ENCODE measurements around the gene METAP2.

METAP2 gene

DNA sequence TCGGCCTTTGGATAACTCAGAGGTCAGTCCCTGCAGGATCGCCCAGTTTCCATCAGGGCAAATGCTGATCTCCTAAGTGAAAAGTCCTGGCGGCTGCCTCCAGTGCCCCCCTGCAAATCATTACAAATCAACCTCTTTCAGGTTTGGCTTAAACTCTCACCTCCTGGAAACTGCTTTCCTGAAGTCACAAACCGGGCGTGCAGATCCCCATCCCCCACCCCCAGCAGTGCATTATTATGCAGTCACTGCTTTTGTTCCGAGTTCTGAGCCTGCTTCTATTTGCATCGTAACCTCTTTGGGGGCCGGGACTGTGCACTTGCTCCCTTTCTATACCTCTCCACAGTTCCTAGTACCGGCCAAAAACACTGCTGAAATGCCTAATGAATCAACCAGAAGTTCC lies 77.4 kb downstream of the METAP2 start, which contains the start of gene USP44:
Gene USP44, minus strand, starts transcription at position 172 of the 400 bp plus-strand sequence. CDS start 17,220 bp downstream, outside the sequence.
- ChIA-PET POLR2A (interaction anchor here (0.7 kb wide), 1 partner anchor 78 kb away, joined by 3 read pairs; the partner anchor contains the start of gene METAP2), CTCF (interaction anchor here (0.8 kb wide), 1 partner anchor 17 kb away, joined by 3 read pairs; no protein-coding TSS in a partner anchor)
- H3K27ac ChIP-seq (ENCODE audit: extremely low read depth, low read depth, low read length): peak within 1 kb of the TSS; percentile 34; the same call in 1 of the 2 replicates
- H3K9me3 ChIP-seq (ENCODE audit: control insufficient read depth, insufficient read depth, low read depth, low read length): no peaks in the 10 kb centered on the region
- H3K4me3 ChIP-seq (ENCODE audit: low read depth, low read length): no peak within 1 kb of the TSS
- H3K36me3 ChIP-seq (ENCODE audit: control insufficient read depth in 2 of 2, insufficient read depth in 1 of 2, low read length in 2 of 2): no peaks in the 10 kb centered on the region
- peaks cover 34% of the 10 kb centered on the region for H3K4me1 ChIP-seq (ENCODE audit: control insufficient read depth, insufficient read depth, low read length)
- TF ChIP-seq ZNF791 (tag by site-specific recombination; IDR thresholded peaks at IDR 0.05) (no peak), ZNF544 (tag by site-specific recombination; IDR thresholded peaks at IDR 0.05) (no peak), ZBTB8A (tag by site-specific recombination; IDR thresholded peaks at IDR 0.05) (0 out of 2 replicates have a peak, but pooled peaks have one; percentile 16), FEZF1 (tag by site-specific recombination; IDR thresholded peaks at IDR 0.05) (no peak), WT1 (tag by site-specific recombination; IDR thresholded peaks at IDR 0.05) (no peak), ZNF211 (tag by site-specific recombination; IDR thresholded peaks at IDR 0.05; ENCODE audit: low read depth) (no peak), ZBTB7A (tag by site-specific recombination; IDR thresholded peaks at IDR 0.05; ENCODE audit: low read depth) (no peak), ZBTB20 (tag by site-specific recombination; IDR thresholded peaks at IDR 0.05) (peak; percentile 54), ZSCAN16 (tag by site-specific recombination; IDR thresholded peaks at IDR 0.05) (no peak), KLF8 (tag by site-specific recombination; IDR thresholded peaks at IDR 0.05) (no peak), ZNF837 (tag by site-specific recombination; IDR thresholded peaks at IDR 0.05) (no peak), ZEB2 (tag by site-specific recombination; IDR thresholded peaks at IDR 0.05) (peak; percentile 24; the same call in 1 of the 2 replicates), ZFP41 (tag by site-specific recombination; IDR thresholded peaks at IDR 0.05; ENCODE audit: borderline replicate concordance) (no peak), ZNF626 (tag by site-specific recombination; IDR thresholded peaks at IDR 0.05) (no peak), ZBTB1 (tag by site-specific recombination; IDR thresholded peaks at IDR 0.05) (no peak), ZNF184 (tag by site-specific recombination; IDR thresholded peaks at IDR 0.05) (no peak), ZNF530 (tag by site-specific recombination; IDR thresholded peaks at IDR 0.05; ENCODE audit: low read depth) (no peak), ZNF610 (tag by site-specific recombination; IDR thresholded peaks at IDR 0.05; ENCODE audit: borderline replicate concordance) (no peak), ZNF600 (tag by site-specific recombination; IDR thresholded peaks at IDR 0.05) (peak; percentile 62; the same call in 1 of the 2 replicates), ZNF366 (tag by site-specific recombination; conservative IDR thresholded peaks at IDR 0.05) (peak; percentile 24), ZNF175 (tag by site-specific recombination; IDR thresholded peaks at IDR 0.05) (no peak), ZBTB48 (tag by site-specific recombination; IDR thresholded peaks at IDR 0.05) (no peak; the same call in 1 of the 2 replicates), MZF1 (tag by site-specific recombination; IDR thresholded peaks at IDR 0.05; ENCODE audit: borderline replicate concordance) (peak; percentile 95), TCF7L2 (IDR thresholded peaks at IDR 0.05; ENCODE audit: borderline replicate concordance, low read depth, low read length) (no peak), OSR2 (tag by site-specific recombination; IDR thresholded peaks at IDR 0.05) (no peak), GLI4 (tag by site-specific recombination; IDR thresholded peaks at IDR 0.05) (no peak), SETDB1 (IDR thresholded peaks at IDR 0.05; ENCODE audit: insufficient read length, low read length) (no peak), ZNF561 (tag by site-specific recombination; IDR thresholded peaks at IDR 0.05; ENCODE audit: borderline replicate concordance) (0 out of 2 replicates have a peak, but pooled peaks have one; percentile 18), ZNF776 (tag by site-specific recombination; IDR thresholded peaks at IDR 0.05; ENCODE audit: borderline replicate concordance) (no peak), BCL6B (tag by site-specific recombination; IDR thresholded peaks at IDR 0.05) (peak; percentile 10; the same call in 1 of the 2 replicates)
- TF ChIP-seq, protein P1, sequence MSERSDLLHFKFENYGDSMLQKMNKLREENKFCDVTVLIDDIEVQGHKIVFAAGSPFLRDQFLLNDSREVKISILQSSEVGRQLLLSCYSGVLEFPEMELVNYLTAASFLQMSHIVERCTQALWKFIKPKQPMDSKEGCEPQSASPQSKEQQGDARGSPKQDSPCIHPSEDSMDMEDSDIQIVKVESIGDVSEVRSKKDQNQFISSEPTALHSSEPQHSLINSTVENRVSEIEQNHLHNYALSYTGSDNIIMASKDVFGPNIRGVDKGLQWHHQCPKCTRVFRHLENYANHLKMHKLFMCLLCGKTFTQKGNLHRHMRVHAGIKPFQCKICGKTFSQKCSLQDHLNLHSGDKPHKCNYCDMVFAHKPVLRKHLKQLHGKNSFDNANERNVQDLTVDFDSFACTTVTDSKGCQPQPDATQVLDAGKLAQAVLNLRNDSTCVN (tag by site-specific recombination; optimal IDR thresholded peaks at IDR 0.05): no peak
- TF ChIP-seq, protein P2, sequence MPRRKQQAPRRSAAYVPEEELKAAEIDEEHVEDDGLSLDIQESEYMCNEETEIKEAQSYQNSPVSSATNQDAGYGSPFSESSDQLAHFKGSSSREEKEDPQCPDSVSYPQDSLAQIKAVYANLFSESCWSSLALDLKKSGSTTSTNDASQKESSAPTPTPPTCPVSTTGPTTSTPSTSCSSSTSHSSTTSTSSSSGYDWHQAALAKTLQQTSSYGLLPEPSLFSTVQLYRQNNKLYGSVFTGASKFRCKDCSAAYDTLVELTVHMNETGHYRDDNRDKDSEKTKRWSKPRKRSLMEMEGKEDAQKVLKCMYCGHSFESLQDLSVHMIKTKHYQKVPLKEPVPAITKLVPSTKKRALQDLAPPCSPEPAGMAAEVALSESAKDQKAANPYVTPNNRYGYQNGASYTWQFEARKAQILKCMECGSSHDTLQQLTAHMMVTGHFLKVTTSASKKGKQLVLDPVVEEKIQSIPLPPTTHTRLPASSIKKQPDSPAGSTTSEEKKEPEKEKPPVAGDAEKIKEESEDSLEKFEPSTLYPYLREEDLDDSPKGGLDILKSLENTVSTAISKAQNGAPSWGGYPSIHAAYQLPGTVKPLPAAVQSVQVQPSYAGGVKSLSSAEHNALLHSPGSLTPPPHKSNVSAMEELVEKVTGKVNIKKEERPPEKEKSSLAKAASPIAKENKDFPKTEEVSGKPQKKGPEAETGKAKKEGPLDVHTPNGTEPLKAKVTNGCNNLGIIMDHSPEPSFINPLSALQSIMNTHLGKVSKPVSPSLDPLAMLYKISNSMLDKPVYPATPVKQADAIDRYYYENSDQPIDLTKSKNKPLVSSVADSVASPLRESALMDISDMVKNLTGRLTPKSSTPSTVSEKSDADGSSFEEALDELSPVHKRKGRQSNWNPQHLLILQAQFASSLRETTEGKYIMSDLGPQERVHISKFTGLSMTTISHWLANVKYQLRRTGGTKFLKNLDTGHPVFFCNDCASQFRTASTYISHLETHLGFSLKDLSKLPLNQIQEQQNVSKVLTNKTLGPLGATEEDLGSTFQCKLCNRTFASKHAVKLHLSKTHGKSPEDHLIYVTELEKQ (tag by site-specific recombination; IDR thresholded peaks at IDR 0.05; ENCODE audit: borderline replicate concordance): no peak

All from HEK293 (cell line).